Measurements from ENCODE around the gene ODC1. TPM values are rescaled to one million over a fixed set of nuclear protein-coding genes. Genes with fewer than 3 reads are reported as not detected.
A peak's percentile ranks its signal among the peaks of the same experiment; 100 is the strongest.
"Not testable (repeated sequence)": the region's sequence is repeated elsewhere in the genome, so short reads cannot be mapped to it uniquely, and the experiment has no call there.

The ODC1 gene
- total and polyA plus RNA-seq, 5 experiments from 2014 or later: 44.5 to 70.7 (median 57.1) TPM

DNA sequence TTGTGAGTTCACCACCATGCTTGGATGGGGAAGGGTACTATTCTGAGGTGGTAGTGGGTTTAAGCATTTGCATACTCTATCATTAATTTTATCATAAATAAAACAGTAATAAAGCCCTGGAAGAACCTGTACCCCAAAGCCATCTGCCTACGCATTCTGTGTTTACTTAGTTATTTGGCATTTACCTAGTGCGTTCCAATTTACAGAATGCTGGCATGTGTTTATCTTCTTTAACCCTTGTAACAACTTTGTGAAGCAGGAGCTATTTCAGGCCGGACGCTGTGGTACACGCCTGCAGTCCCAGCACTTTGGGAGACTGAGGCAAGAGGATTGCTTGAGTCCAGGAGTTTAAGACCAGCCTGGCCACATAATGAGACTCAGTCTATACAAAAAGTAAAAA is 17.8 kb upstream of the ODC1 start:
- Mint-ChIP-seq H3K9me3 (no peaks in the 10 kb centered on the region), H3K36me3 (no peaks in the 10 kb centered on the region), H3K4me3 (no peak overlapping the region), H3K27me3 (peaks cover 0 to 10% (median 4%) of the 10 kb centered on the region in 5 donors), H3K4me1 (no peaks in the 10 kb centered on the region), H3K27ac (no peak overlapping the region)
- POLR2A ChIA-PET: no interaction called here
- ATAC-seq (no peak), DNase-seq (no peak)

DNA sequence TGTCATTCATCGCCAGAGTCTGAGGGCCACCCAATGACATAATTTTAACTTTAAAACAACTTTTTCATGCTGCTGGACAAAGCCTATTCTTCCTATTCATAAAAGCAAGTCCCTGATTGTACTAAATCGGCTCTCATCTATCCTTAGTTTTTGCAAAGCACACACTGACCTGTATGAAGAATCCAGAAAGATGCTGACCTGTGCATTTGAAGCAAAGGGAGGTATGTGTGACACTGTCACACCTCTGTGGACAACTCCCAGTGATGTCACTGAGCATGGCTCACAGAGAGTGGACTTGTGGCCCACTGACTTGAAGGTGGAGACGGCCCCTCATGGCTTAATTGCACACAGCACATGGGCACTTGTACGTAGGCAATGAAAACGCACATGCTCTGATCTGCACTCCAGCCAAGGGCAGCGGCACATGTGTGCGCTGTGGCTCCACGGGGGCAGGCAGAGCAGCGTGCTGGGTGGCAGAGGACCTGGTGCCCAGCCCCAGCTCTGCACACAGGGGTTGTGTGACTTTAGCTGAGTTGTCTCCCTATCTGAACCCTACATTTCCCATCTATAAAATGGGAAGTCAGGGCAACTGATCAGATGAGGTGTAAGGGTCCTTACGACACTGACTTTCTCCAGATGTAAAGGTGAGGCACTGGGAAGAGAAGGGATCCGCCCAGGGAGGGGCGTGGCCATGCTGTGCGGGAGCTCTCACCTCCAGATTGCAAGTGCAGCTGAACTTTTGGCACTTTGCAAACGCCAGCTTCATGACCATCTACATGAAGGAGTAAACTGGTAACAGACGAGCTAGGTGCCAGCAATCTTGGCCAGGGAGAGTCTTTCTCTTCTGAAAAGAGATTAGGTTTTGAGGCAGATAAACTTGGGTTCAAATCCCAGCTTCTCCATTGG is 14.3 kb upstream of the ODC1 start:
- Mint-ChIP-seq H3K4me3 (no peak overlapping the region), H3K9me3 (no peaks in the 10 kb centered on the region), H3K4me1 (no peaks in the 10 kb centered on the region), H3K36me3 (no peaks in the 10 kb centered on the region), H3K27ac (no peak overlapping the region), H3K27me3 (peaks cover 0 to 13% (median 4%) of the 10 kb centered on the region in 5 donors)
- ATAC-seq (no peak), DNase-seq (no peak)
- POLR2A ChIA-PET: no interaction called here

DNA sequence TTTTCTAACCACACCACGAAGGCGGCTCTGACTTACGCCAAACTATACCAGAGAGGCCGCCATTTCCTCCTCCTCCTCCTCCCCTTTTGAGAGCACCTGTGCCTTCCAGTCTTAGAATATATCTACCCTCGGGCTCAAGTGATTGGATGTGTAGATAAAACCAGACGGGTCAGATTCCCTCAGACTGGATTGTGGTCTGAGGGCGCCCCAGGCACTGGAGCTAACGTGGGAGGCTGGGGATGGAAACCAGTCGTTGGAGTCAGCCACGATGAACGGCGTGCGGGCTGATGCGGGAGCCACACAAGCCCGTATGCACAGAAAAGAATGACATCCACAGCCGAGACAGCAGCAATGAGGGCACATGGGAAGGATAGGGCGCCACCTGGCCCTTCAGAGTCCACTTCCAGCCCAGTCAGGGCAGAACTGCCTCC is 12.3 kb upstream of the ODC1 start:
- POLR2A ChIA-PET: interaction anchor here (1.1 kb wide), 1 partner anchor 20 kb away, joined by 3 read pairs; no protein-coding TSS in a partner anchor
- H3K4me1 Mint-ChIP-seq: no peaks in the 10 kb centered on the region
- peaks cover 0 to 9% (median 3%) of the 10 kb centered on the region in 5 donors for H3K27me3 Mint-ChIP-seq
- no peaks in the 10 kb centered on the region for H3K9me3 Mint-ChIP-seq
- peak overlapping the region in 1 of 10 donors; percentile 35 for H3K27ac Mint-ChIP-seq
- H3K36me3 Mint-ChIP-seq: no peaks in the 10 kb centered on the region
- H3K4me3 Mint-ChIP-seq: no peak overlapping the region
- DNase-seq (no peak), ATAC-seq (no peak)

DNA sequence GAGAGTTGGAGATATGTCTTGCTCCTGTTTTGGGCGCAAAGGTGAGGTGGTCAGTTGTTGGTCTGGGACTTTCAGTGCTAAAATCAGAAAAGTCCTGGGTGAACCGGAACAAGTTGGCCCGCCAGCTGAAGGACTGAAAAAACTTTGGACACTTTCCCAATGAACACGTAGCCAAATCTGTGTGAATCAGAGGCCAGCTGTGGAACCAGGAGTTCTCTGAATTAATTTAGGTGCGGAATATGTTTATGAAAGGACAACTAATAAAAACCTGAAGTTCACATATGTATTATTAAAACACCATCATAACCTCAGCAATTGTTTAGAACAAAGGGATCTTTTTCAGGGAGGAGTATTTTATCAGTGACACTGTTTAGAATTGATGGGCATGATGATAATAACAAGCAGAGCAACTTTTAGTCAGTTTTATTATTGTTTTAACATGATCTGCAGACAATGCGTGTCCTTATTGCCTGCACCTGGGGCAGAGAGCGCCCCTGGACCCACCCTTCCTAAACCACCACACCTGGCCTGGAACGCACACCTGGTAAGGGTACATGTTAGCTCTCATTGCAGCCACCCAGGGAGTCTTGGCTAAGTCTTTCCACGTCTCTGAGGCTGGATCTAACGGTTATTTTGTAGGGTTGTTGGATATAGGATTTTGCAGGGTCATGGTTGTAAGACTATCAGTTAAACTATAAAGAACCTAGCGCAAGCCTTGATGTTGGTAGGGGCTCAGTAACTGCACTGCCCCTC is 9.9 kb upstream of the ODC1 start:
- Mint-ChIP-seq H3K36me3 (no peaks in the 10 kb centered on the region), H3K4me3 (peak overlapping the region in 1 of 10 donors; percentile 31), H3K4me1 (peaks cover 0 to 5% (median 4%) of the 10 kb centered on the region in 4 donors), H3K27me3 (peaks cover 0 to 9% (median 3%) of the 10 kb centered on the region in 5 donors), H3K9me3 (no peaks in the 10 kb centered on the region), H3K27ac (no peak overlapping the region)
- POLR2A ChIA-PET: interaction anchor here (0.7 to 1.1 kb wide), 2 partner anchors 8 to 1939 kb away, joined by 4 to 5 read pairs; no protein-coding TSS in a partner anchor
- DNase-seq (no peak), ATAC-seq (no peak)

DNA sequence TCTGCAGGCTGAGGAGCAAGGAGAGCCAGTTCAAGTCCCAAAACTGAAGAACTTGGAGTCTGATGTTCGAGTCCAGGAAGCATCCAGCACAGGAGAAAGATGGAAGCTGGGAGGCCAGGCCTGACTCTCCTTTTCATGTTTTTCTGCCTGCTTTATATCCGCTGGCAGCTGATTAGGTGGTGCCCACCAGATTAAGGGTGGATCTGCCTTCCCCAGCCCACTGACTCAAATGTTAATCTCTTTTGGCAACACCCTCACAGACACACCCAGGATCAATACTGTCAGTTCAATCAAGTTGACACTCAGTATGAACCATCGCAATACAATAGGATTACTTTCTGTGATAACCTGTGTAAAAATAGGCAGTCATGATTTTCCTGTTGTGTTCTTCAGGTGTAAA is 9.1 kb upstream of the ODC1 start:
- H3K36me3 Mint-ChIP-seq, DNase-seq, POLR2A ChIA-PET, H3K4me1 Mint-ChIP-seq, H3K27me3 Mint-ChIP-seq, H3K27ac Mint-ChIP-seq, ATAC-seq, H3K4me3 Mint-ChIP-seq, H3K9me3 Mint-ChIP-seq: not testable (repeated sequence)

DNA sequence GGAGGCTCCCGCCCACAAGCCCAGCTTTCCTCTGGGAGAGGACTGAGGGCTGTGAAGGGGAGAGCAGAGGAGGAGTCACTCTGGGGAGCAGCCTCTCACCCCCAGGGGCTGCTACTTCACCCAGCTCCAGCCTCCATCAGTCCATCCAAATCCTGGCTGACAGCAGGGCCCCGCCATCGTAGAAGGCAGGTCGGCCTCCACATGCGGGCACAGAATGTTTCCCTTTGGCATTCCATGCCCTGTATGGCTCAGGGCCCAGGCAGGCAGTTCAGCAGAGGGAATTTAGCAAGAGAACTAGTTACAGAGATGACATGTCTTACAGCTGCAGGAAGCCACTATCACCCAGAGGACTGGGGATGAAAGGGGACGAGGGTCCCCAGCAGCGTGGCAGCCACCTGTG is 6.4 kb upstream of the ODC1 start:
- no peak overlapping the region for H3K4me3 Mint-ChIP-seq
- peaks cover 0 to 3% (median 0%) of the 10 kb centered on the region in 5 donors for H3K27me3 Mint-ChIP-seq
- POLR2A ChIA-PET: no interaction called here
- H3K9me3 Mint-ChIP-seq: no peaks in the 10 kb centered on the region
- H3K4me1 Mint-ChIP-seq: peaks cover 7 to 18% (median 10%) of the 10 kb centered on the region in 4 donors
- H3K36me3 Mint-ChIP-seq: no peaks in the 10 kb centered on the region
- ATAC-seq: no peak
- peak overlapping the region in 1 of 10 donors; percentile 34 for H3K27ac Mint-ChIP-seq
- DNase-seq: no peak

DNA sequence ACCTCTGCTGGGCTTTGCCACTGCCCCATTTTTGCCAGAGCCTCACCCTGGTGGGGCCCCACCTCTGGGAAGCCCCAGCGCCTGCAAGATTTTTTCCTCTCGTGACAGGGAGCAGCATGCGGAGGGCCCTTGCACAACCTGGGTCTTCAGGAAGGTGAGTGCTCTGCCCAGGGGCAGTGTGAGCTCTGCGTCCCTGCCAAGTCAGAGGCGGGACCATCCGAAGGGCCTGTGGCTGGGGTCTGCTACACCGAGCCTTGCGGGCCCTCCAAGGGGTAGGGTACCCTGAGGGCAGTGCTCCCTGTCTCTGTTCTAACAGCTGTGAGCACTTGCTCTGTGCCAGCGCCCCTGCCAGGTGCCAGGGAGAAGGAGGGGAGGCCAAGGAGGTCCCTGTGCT is 5.8 kb upstream of the ODC1 start:
- no peak overlapping the region for H3K4me3 Mint-ChIP-seq
- H3K27me3 Mint-ChIP-seq: peaks cover 0 to under 1% (median 0%) of the 10 kb centered on the region in 5 donors
- no peak for DNase-seq
- H3K36me3 Mint-ChIP-seq: no peaks in the 10 kb centered on the region
- H3K4me1 Mint-ChIP-seq: peaks cover 9 to 22% (median 16%) of the 10 kb centered on the region in 4 donors
- ATAC-seq: no peak
- POLR2A ChIA-PET: no interaction called here
- no peaks in the 10 kb centered on the region for H3K9me3 Mint-ChIP-seq
- H3K27ac Mint-ChIP-seq: no peak overlapping the region

DNA sequence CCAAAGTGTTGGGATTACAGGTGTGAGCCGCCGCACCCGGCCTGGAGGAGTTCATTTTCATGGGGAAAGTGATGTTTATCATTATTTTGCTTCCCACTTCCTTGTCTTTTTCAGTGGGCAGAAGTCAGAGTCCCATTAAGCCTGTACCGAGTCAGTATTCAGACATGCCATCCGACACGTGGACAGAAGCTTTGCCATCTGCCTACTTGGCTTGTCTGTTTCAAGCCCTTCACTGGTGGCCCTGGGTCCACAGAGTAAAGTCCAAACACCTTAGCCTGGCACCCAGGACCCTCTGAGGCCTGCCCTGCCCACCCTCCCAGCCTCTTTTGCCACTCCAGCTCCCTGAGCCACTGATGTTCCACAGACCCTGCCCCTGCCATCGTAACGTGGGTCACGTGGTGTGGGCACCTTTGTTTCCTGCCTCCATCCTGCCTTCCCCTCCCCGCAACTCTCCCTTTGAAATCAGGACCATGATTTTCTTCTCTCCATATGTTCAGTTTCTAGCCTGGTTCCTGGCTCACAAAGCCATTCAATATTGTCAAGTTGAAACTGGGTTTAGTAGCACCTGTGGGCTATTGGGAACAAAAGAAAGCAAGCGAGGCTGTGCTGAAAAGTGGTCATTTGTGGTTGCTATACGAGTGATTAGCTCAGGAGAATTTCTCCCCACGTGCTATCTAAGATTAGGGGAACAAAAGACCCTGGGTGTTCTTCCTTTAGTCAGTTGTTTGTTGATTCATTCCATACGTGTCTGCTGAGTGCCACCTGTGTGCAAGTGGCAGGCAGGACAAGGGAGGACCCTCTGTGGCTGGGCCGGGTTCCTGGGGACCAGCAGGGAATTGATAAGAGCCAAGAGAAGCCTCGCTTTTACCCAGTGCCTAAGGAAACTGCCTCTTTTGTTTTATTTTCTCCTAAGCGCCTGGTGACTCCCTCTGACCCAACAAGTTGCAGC is 5.1 kb upstream of the ODC1 start:
- Mint-ChIP-seq H3K27ac (peak overlapping the region in 2 of 10 donors; percentile 25 to 86), H3K27me3 (no peaks in the 10 kb centered on the region), H3K36me3 (no peaks in the 10 kb centered on the region), H3K9me3 (no peaks in the 10 kb centered on the region), H3K4me3 (peak overlapping the region in 1 of 10 donors; percentile 35), H3K4me1 (peaks cover 9 to 22% (median 16%) of the 10 kb centered on the region in 4 donors)
- POLR2A ChIA-PET: interaction anchor here (0.7 kb wide), 1 partner anchor 120 kb away, joined by 3 read pairs; no protein-coding TSS in a partner anchor
- DNase-seq: no peak
- no peak for ATAC-seq

DNA sequence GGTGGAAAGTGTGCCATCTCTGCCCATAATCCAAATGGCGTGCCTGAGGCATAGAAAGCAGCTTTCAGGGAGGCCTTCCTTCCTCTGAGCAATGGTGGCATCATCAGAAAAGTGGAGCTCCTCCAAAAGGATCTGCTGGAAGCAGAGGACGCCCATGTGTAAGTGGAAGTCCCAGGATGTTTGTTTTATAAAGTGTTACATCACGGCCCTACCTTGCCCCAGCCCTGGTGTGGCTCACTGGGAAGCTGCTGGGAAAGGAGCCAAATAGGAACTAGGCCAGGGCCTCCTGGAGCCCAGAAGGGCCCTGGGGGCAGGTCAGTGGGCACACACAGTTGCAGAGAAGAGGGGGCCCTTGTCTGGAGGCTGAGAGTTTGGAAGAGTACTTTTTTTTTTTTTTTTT is 4.2 kb upstream of the ODC1 start:
- Mint-ChIP-seq H3K27ac (peak overlapping the region in 2 of 10 donors; percentile 22 to 33), H3K4me3 (no peak overlapping the region), H3K9me3 (no peaks in the 10 kb centered on the region), H3K36me3 (no peaks in the 10 kb centered on the region), H3K4me1 (peaks cover 11 to 24% (median 19%) of the 10 kb centered on the region in 4 donors), H3K27me3 (no peaks in the 10 kb centered on the region)
- POLR2A ChIA-PET: interaction anchor here (0.7 kb wide), 2 partner anchors 119 to 287 kb away, joined by 3 to 4 read pairs; no protein-coding TSS in a partner anchor
- ATAC-seq: no peak
- DNase-seq: no peak

DNA sequence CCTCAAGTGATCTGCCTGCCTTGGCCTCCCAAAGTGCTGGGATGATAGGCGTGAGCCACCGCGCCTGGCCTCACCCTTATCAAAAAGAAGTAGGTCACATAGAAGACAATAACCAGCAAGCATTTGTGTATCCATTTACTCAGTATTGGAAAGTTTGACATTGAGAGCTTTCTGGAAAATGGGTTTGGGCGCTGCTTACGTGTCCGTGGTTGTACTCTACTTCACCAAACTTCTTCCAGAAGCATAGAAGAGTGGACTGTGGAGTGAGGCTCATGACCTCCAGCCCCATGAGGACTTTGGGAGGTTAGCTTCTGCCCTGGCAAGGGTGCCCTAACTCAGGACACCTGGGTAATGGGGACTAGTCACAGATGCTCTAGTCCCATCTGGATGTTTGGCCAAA is 3.7 kb upstream of the ODC1 start:
- H3K27me3 Mint-ChIP-seq: no peaks in the 10 kb centered on the region
- no peak for DNase-seq
- POLR2A ChIA-PET: interaction anchor here (0.7 kb wide), 1 partner anchor 286 kb away, joined by 4 read pairs; no protein-coding TSS in a partner anchor
- peak overlapping the region in 1 of 10 donors; percentile 16 for H3K4me3 Mint-ChIP-seq
- no peak for ATAC-seq
- H3K4me1 Mint-ChIP-seq: peaks cover 14 to 29% (median 22%) of the 10 kb centered on the region in 4 donors
- peak overlapping the region in 1 of 10 donors; percentile 33 for H3K27ac Mint-ChIP-seq
- no peaks in the 10 kb centered on the region for H3K9me3 Mint-ChIP-seq
- no peaks in the 10 kb centered on the region for H3K36me3 Mint-ChIP-seq

DNA sequence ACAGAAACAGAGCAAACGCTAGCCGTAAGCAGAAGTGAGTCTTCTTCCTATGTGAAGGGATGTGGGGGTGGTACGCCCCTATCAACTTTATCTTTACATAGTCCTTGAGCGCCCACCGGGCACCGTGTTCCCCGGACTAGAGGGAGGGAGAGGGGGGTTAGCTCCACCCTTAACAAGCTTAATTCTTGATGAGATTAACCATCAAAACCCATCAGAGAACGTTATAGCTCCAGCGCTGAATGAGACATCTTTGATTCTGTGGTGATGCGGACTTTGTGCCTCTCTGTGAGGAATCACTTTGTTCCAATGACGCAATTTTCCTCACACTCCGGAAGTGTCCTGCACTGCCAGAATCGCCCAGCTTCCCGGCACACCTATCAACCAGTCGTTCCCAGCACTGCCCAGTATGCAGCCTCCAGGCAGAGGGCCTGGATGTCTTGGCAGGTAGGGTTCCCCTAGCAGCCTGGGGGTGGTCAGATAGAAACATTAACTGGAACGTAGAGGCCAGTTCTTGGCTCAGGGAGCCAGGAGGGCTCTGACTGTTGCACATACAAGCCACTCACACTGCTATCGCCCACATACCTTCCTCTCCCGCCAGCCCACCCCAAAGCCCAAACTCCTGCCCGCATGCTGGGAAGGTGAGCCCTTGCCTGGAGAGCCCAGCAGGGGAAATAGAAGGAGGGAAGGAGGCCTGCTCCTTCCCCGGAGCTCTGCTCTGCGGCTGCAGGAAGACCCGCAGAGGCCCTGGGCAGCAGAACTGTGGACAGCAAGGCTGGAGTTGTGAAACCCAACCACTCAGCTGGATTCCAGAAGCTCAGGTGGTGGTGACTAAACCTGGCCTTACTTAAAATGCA is 1.9 kb upstream of the ODC1 start:
- no peak for DNase-seq

More for the DNA sequence above, 1.9 kb upstream of the ODC1 start:
- no peaks in the 10 kb centered on the region for H3K27me3 Mint-ChIP-seq
- POLR2A ChIA-PET: interaction anchor here (0.7 to 4.1 kb wide), 3 partner anchors 9 to 331 kb away, joined by 3 to 26 read pairs (median 4); no protein-coding TSS in a partner anchor
- H3K9me3 Mint-ChIP-seq: no peaks in the 10 kb centered on the region
- no peak for ATAC-seq
- peaks cover 14 to 39% (median 30%) of the 10 kb centered on the region in 4 donors for H3K4me1 Mint-ChIP-seq
- peak overlapping the region; percentile 15 to 87 (median 81) for H3K4me3 Mint-ChIP-seq
- H3K36me3 Mint-ChIP-seq: peaks cover 0 to 2% (median 0%) of the 10 kb centered on the region in 3 donors
- peak overlapping the region in 9 of 10 donors; percentile 48 to 95 (median 86) for H3K27ac Mint-ChIP-seq

Data from naive thymus-derived CD8-positive, alpha-beta T cell (primary cell).